ENCODE results near the gene SPTBN1. TPM values are rescaled to one million over a fixed set of nuclear protein-coding genes. Genes with fewer than 3 reads are reported as not detected.

SPTBN1 gene
- total and polyA plus RNA-seq, 9 donors = 108 to 314 (median 232) TPM

DNA sequence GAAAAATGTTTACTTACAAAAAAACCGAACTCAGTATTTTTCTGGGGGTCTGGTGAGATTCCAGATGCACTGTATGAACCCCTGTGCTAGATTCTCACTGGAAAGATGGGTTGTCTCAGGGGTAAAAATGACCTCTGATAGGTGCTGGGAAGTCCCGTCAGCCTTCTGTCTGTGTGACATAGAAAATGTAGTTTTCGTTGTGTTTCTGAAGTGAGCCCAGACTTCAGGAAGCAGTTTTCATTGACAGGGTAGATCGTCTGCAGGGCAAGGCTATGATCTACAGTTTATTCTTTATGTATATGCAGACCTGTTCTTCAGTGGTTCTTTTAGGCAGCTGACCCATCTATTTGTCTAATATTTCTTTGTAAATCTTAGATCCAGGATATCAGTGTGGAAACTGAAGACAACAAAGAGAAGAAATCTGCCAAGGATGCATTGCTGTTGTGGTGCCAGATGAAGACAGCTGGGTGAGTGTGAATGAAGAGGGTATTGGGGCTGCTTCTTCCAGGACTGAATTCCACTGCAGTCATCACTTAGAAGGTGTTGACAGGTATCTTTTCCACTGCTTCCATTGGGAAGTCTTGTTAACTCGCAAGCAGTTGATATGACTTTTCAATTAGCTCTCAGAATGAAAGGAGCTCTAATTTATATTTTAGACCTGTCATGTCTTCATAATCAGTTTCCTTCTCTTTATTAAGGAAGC, 159.9 kb downstream of the SPTBN1 start:
- no peaks in the 10 kb centered on the region for H3K9me3 ChIP-seq
- DNase-seq = no peak
- H3K27ac ChIP-seq = no peak overlapping the region
- no peak overlapping the region for H3K4me3 ChIP-seq
- intact Hi-C loops (cut with DNase I) = no loop called here
- no peaks in the 10 kb centered on the region for H3K36me3 ChIP-seq
- 90 to 93% (median 90%) methylated on average over 5 of the region's 5 CpGs for WGBS, 3 donors
- H3K4me1 ChIP-seq (ENCODE audit: insufficient read depth) = peaks cover 14% of the 10 kb centered on the region
- TF ChIP-seq, protein P1, sequence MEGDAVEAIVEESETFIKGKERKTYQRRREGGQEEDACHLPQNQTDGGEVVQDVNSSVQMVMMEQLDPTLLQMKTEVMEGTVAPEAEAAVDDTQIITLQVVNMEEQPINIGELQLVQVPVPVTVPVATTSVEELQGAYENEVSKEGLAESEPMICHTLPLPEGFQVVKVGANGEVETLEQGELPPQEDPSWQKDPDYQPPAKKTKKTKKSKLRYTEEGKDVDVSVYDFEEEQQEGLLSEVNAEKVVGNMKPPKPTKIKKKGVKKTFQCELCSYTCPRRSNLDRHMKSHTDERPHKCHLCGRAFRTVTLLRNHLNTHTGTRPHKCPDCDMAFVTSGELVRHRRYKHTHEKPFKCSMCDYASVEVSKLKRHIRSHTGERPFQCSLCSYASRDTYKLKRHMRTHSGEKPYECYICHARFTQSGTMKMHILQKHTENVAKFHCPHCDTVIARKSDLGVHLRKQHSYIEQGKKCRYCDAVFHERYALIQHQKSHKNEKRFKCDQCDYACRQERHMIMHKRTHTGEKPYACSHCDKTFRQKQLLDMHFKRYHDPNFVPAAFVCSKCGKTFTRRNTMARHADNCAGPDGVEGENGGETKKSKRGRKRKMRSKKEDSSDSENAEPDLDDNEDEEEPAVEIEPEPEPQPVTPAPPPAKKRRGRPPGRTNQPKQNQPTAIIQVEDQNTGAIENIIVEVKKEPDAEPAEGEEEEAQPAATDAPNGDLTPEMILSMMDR (IDR thresholded peaks at IDR 0.05) = no peak
- no peak for TF ChIP-seq POLR2A (IDR thresholded peaks at IDR 0.05)
- no peak for TF ChIP-seq EP300 (IDR thresholded peaks at IDR 0.05)
- no peaks in the 10 kb centered on the region for H3K27me3 ChIP-seq

DNA sequence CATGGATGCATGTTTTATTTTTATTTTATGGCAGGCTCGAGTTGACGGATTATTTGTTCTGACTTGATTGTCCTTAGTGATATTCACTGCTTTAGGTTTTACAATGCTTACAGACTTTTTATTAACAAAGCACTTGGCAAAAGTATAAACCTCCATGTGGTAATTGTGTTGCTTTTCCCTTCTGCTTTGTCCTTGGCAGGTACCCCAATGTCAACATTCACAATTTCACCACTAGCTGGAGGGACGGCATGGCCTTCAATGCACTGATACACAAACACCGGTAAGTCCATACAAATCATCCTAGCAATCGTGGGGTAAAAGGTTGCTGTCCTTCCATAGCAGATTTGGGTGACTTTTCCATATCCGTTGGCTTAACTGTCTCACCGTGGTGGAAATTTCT, 161.3 kb downstream of the SPTBN1 start:
- 10 to 42% (median 22%) methylated on average over 7 of the region's 7 CpGs for WGBS, 3 donors
- intact Hi-C loops (cut with DNase I) = no loop called here
- no peaks in the 10 kb centered on the region for H3K36me3 ChIP-seq
- TF ChIP-seq EP300 (IDR thresholded peaks at IDR 0.05) (no peak), POLR2A (IDR thresholded peaks at IDR 0.05) (no peak)
- TF ChIP-seq, protein P1 (IDR thresholded peaks at IDR 0.05) = no peak
- H3K9me3 ChIP-seq = no peaks in the 10 kb centered on the region
- no peak for DNase-seq
- no peak overlapping the region for H3K4me3 ChIP-seq
- no peak overlapping the region for H3K27ac ChIP-seq
- H3K27me3 ChIP-seq = no peaks in the 10 kb centered on the region
- H3K4me1 ChIP-seq (ENCODE audit: insufficient read depth) = peaks cover 14% of the 10 kb centered on the region

DNA sequence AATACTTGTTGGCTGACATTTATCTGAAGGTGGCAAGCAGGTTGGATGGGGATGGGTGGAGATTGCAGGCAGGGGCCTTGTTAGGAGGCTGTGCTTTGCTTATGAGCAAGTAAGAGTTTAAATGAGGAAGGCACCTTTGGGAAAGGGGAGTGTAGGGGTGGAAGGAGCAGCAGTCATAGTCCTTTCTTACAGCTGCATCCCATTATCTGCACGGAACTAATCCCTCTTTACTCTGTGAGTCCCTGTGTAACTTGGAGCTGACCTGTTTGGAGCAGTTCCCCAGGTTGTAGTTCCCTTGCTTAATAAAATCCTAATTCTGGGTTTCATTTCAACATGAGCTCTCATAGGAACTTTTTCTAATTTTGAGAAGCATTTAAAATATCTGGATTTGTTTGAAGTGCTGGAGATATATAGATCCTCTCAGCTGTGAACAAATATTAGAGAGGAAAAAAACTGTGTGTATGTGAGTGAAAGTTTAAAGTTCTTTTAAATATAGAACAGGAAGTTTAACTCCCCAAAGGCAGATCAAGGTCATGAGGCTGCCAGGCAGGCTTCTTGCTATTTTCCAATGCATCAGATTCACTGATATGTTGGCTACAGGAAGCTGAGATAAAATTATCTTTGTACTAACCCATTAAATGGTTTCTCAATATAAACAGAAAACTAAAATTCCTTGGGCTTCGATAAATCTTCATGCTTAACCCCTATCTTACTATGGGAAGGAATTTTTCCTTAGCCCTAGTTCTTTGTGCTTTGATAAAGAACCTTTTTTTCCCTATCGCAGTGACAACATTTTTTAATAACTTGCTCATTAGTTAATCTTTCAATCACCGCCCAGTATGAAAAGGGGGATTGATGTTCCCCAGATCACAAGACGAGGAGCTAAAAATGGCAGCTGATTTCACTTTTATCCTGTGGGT, 162.8 kb downstream of the SPTBN1 start:
- Histone ChIP-seq H3K36me3 (no peaks in the 10 kb centered on the region), H3K4me3 (no peak overlapping the region), H3K27ac (no peak overlapping the region), H3K4me1 (ENCODE audit: insufficient read depth) (peaks cover 9% of the 10 kb centered on the region), H3K9me3 (no peaks in the 10 kb centered on the region), H3K27me3 (no peaks in the 10 kb centered on the region)
- WGBS, 3 donors = 27 to 35% (median 29%) methylated on average over 5 of the region's 5 CpGs
- intact Hi-C loops (cut with DNase I) = no loop called here
- TF ChIP-seq POLR2A (IDR thresholded peaks at IDR 0.05) (no peak), EP300 (IDR thresholded peaks at IDR 0.05) (no peak)
- TF ChIP-seq, protein P1 (IDR thresholded peaks at IDR 0.05) = no peak
- DNase-seq = no peak

DNA sequence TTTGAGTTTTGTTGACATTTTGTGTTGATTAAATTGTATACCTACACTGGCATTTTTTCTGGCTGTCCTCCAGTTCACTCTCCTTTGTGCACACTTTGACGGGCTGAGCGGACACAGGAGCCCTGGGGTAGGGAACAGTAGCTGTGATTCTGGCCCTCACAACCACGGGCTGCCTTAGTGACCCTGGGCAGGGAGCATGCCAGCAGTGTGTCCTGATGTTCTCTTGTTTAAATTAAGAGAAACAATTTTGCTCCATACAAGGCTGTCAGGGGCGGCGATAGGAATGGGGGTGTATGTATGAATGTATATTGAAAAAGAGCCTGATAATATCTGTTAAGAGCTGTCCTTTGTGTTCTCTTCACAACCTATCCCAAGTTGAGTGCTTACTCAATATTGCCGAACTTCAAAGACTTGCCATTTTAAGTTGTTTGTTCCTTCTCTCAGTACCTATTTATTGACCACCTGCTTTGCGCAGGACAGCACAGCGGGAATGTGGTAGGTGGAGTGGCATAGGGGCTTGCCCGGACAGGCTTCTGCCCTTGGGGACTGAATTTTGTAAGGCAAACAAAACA, 163.6 kb downstream of the SPTBN1 start:
- DNase-seq = no peak
- Histone ChIP-seq H3K27me3 (no peaks in the 10 kb centered on the region), H3K27ac (no peak overlapping the region), H3K4me1 (ENCODE audit: insufficient read depth) (peaks cover 11% of the 10 kb centered on the region), H3K36me3 (no peaks in the 10 kb centered on the region), H3K4me3 (no peak overlapping the region), H3K9me3 (no peaks in the 10 kb centered on the region)
- 89 to 90% (median 90%) methylated on average over 9 of the region's 9 CpGs for WGBS, 3 donors
- intact Hi-C loops (cut with DNase I) = no loop called here
- TF ChIP-seq EP300 (IDR thresholded peaks at IDR 0.05) = no peak
- TF ChIP-seq, protein P1 (IDR thresholded peaks at IDR 0.05) = no peak
- no peak for TF ChIP-seq POLR2A (IDR thresholded peaks at IDR 0.05)

Data from ovary (tissue), 9 donors.